NCI-H2081 treated with DMSO at 0.1 percent for 48 hours (cell line): ENCODE data around the gene DPEP3.

Experiments
- DNase-seq: peaks from one replicate; lab custom pipeline; 2025; lab: John Stamatoyannopoulos, UW

Gene DPEP3

DNA sequence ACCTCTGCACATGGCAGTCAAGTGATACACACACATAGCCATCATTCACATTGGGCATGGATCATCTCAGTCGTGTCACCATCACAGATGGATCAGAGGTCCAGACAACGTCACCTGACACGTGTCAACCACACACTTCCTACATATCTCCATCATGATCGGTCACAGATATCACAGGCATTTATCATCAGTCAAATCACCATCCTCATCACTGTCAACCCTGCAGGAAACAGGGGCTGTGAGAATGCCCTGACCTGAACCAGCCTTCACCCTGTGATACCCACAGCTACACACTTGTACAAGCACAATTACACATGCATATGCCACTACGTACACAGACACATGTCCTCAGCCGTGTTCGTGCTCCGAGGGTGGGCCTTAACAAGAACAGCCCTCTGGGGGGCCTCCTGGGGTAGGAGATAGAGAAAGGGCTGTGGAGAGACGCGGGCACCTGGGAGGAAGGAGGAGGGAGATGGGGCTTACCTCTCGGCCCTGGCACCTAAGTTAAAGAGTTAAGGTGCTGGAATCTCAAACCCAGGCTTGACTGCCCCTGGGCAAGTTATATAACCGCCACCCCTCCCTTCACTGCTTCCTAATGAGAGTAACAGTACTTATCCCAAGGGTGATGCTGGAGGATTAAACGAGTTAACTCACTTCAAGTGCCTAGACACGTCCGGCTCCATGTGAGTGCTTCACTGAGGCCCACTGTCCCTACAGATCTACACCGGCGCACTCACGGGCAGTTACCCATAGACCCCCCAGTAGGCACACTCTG, 12.9 kb downstream of the DPEP3 start:
- no peak for DNase-seq

DNA sequence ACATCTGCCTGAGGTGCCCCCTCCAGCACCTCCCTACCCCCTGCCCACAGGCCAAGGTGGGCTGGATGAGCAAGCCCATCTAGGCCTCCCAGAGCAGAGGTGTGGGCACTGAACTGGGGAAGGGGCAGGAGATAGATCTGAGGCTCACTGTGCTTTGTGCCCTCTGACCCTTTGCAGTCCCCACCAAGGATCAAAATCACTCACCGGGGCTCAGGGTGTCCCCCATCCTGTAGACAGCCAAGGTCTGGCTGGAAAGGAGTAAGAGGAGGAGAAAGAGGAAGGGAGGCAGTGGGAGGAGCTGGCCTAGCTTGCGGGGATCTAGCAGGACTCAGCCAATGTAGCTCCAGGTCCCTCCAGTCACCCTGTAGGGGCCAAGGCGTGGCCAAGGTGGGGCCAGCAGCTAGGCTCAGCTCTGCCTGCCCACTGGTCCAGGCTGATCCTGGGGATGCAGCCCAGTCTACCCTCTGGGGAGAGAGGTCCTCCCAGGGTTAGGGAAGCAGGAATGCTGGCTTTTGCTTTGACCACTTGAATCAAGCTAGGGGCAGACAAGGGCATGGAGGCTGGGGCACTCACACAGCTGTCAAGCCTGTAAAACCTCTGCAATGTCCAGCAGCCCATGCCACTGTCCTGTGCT, 13.6 kb downstream of the DPEP3 start:
- DNase-seq, result no peak

GRCh38 chr16:67965668-67966548, 14.4 kb downstream of the DPEP3 start:
- no peak for DNase-seq

GRCh38 chr16:67964477-67965131, 15.7 kb downstream of the DPEP3 start:
- no peak for DNase-seq

DNA sequence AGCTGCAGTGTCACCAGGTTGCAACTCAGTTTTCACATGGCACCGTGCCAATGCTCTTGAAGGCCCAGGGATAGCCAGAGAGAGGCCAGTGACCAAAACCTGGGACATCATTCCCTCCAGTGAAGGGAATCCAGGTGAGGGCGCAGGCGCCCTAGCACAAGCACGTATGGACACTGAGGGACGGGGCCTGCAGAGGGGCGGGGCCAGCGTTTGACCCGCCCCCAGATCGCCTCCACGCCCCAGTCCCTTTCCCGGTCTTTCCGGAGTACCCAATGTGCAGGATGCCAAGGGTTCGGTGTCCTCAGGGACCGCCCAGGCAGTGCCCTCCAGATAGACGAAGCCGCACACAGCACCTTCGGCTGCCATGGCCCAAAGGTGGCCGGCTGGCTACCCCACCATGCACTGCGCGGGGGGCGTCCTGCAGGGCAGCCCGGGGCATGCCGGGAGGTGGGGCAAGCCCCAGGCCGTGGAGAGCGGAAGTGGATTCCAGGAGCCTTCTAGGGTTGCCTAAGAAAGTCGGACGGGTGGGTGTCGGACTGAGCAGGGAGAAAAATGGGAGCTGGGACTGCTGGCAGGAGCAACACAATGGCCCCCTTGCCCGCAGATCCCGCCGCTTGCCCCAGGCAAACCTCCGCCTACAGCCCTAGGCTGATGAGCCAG, 16.5 kb downstream of the DPEP3 start:
- no peak for DNase-seq

- DNase-seq, result no peak
These were observed 17.0 kb downstream of the DPEP3 start for GRCh38 chr16:67963292-67963661.

GRCh38 chr16:67962135-67962534, 18.2 kb downstream of the DPEP3 start:
- DNase-seq, result no peak

GRCh38 chr16:67961551-67961957, 18.7 kb downstream of the DPEP3 start:
- peak; percentile 90 for DNase-seq

DNA sequence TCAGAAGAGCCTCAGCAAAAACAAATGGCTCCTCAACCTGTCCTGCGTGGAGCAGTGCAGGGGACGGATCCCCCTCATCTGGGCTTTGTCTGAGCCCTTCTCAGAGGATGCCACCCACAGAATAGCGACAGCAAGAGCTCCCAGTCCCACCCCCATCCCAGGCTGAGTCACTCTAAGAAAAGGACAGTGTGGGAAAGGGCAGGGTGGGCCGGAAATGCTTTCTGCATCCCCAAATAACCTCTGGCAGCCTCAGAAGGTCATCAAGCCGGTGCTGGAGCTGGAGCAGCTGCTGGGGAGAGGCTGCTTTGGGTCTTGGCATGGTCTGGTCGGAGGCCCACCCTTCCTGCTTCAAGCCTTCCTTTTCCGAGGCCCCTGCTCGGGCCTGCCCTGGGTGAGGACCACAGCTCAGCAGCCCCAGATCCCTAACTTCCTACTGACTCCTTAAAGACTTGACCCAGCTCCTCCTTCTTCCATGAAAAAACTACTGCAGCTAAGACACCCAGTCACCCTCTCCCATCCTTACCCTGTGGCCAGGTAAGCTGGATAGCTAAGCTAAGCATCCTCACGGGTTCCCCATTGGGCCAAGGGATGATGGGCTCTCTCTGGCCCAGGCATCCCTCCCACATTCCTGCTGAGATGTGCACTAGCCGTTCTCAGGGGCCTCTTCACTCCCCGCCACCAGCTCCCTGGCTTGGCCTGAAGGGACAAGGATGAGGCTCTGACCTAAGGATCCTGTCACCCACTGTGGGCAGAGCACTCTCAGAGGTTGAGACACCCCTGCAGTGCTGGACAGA, 20.6 kb downstream of the DPEP3 start:
- no peak for DNase-seq

GRCh38 chr16:67957622-67958021, 22.7 kb downstream of the DPEP3 start:
- DNase-seq, result no peak

DNA sequence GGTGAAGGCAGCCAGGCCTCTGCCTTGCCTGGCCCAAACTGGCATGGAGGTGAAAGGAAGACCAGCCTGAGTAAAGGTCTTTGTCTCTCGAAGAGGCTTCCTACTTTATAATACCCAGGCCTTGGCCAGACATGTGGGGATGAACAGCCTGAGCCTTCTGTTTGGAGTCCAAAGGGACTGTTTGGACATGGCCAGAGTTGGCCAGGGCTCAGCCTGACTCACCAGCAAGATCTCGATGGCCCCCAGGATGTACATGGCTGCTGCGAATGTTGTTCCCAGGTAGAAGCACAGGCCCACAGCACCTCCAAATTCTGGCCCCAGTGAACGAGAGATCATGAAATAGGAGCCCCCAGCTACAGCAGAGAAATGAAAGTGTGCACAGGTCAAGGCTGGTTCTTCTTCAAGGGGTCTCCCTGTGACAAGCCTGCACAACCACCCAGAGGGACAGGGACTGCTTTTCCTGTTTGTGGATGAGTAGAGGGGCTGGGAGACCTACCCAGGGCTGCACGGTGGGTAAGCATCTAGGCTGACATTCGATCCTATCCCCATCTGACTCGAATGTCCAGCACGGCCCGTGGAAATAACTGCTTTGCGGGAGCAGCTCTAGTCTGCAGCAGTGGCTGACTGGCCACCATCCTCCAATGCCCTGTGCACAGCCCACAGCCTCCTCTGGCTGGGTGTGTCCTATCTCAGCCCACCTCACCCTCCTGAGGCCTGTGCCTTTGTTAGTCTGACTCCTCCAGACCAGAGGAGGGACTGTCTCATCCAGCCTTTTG, 25.7 kb downstream of the DPEP3 start:
- DNase-seq, result no peak

- no peak for DNase-seq
These were observed 26.5 kb downstream of the DPEP3 start for GRCh38 chr16:67953641-67954375.

- DNase-seq, result no peak
These were observed 28.8 kb downstream of the DPEP3 start for GRCh38 chr16:67951485-67951884.

- no peak for DNase-seq
These were observed 29.9 kb downstream of the DPEP3 start for GRCh38 chr16:67950335-67950843.

DNA sequence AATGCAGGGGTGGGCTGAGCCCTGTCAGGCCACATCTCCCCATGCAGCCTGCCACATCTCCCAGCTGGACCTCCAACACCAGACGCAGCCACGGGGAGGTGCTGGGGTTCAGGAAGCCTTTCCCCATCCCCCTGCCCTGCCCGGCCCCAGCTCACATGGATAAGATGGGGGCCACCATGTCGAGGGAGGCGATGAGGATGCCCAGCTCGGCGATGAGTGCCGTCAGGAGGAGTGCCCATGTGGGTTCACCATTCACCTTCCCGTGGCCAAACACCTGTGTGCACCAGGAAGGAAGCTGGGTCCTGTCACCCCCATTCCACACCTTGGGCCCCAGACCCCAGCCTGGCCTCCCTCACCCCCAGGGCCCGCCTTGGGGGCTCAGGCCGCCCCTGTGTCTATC, 30.7 kb downstream of the DPEP3 start:
- DNase-seq, result no peak

- DNase-seq, result no peak
These were observed 32.3 kb downstream of the DPEP3 start for GRCh38 chr16:67948015-67948414.

- DNase-seq, result no peak
These were observed 33.2 kb downstream of the DPEP3 start for GRCh38 chr16:67946966-67947558.

DNA sequence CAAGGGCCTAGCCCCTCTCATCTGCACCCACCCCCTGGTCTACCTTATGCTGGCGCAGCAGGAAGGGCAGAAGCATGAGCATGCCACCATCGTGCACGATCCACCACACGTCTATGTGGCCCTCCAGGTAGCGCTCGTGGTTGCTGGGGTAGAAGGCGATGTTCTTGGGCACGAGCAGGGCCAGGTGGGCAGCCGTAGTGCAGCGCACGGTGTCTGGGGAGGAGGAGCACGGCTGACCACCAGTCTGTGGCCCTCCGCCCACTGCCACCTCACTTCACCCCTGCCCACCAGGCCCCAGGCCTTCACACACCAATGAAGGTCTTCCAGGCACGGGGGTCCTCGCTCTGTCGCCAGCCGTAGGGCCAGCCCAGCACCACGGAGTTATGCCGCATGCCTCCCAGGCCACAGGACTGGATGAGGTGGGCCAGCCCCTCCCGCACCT, 34.1 kb downstream of the DPEP3 start:
- no peak for DNase-seq
